ENCODE results near the gene MCRS1. TPM values are rescaled to one million over a fixed set of nuclear protein-coding genes. Genes with fewer than 3 reads are reported as not detected.
A peak's percentile ranks its signal among the peaks of the same experiment; 100 is the strongest.
"Not testable (repeated sequence)": the region's sequence is repeated elsewhere in the genome, so short reads cannot be mapped to it uniquely, and the experiment has no call there.

Gene MCRS1
- 10 to 100 TPM; 26.5 to 42.7 (median 38.3) TPM for polyA plus RNA-seq

- no peak within 1 kb of the TSS for H3K27ac ChIP-seq (ENCODE audit: low read depth, low read length)
- 0% methylated on average over 54 of the region's 54 CpGs for WGBS, 3 donors
These were observed at the start of gene MCRS1 for GRCh38 chr12:49567611-49568441. MCRS1 (minus strand) TSS chr12:49568142; CDS start chr12:49566731, 1,411 bp downstream.

- WGBS, 3 donors = 66 to 75% (median 71%) methylated on average over 5 of the region's 5 CpGs
These were observed 48.7 kb upstream of the MCRS1 start for GRCh38 chr12:49616533-49617219.

GRCh38 chr12:49615725-49616124 is 47.8 kb upstream of the MCRS1 start:
- WGBS, 3 donors = 92 to 99% (median 94%) methylated on average over 4 to 7 of the region's 7 CpGs

More at GRCh38 chr12:49616533-49617219, 48.7 kb upstream of the MCRS1 start:
- H3K27ac ChIP-seq (ENCODE audit: low read depth, low read length) = no peak overlapping the region

GRCh38 chr12:49612210-49612609 is 44.3 kb upstream of the MCRS1 start:
- H3K27ac ChIP-seq (ENCODE audit: low read depth, low read length) = no peak overlapping the region

More at GRCh38 chr12:49615725-49616124, 47.8 kb upstream of the MCRS1 start:
- no peak overlapping the region for H3K27ac ChIP-seq (ENCODE audit: low read depth, low read length)

GRCh38 chr12:49610785-49611184 is 42.8 kb upstream of the MCRS1 start:
- not testable (repeated sequence) for H3K27ac ChIP-seq (ENCODE audit: low read depth, low read length)
- 95 to 99% (median 97%) methylated on average over 4 of the region's 4 CpGs for WGBS, 3 donors

GRCh38 chr12:49609875-49610154 is 41.9 kb upstream of the MCRS1 start:
- 76 to 85% (median 82%) methylated on average over 1 of the region's 1 CpG for WGBS, 3 donors

GRCh38 chr12:49609059-49609874 is 41.3 kb upstream of the MCRS1 start:
- H3K27ac ChIP-seq (ENCODE audit: low read depth, low read length) = no peak overlapping the region
- 91 to 97% (median 96%) methylated on average over 2 of the region's 2 CpGs for WGBS, 3 donors

More at GRCh38 chr12:49609875-49610154, 41.9 kb upstream of the MCRS1 start:
- no peak overlapping the region for H3K27ac ChIP-seq (ENCODE audit: low read depth, low read length)

GRCh38 chr12:49605539-49605938 is 37.6 kb upstream of the MCRS1 start, which contains the start of gene FAM186B:
FAM186B (minus strand) TSS chr12:49605639; CDS start chr12:49605477, 162 bp downstream.
- H3K27ac ChIP-seq (ENCODE audit: low read depth, low read length) = not testable (repeated sequence)
- WGBS, 3 donors = 90 to 100% (median 92%) methylated on average over 4 of the region's 4 CpGs

GRCh38 chr12:49604856-49605255 is 36.9 kb upstream of the MCRS1 start:
- no peak overlapping the region for H3K27ac ChIP-seq (ENCODE audit: low read depth, low read length)
- 50 to 59% (median 58%) methylated on average over 5 of the region's 5 CpGs for WGBS, 3 donors

GRCh38 chr12:49603721-49604120 is 35.8 kb upstream of the MCRS1 start:
- no peak overlapping the region for H3K27ac ChIP-seq (ENCODE audit: low read depth, low read length)
- 78 to 86% (median 78%) methylated on average over 1 of the region's 1 CpG for WGBS, 3 donors

GRCh38 chr12:49599961-49600360 is 32.0 kb upstream of the MCRS1 start:
- H3K27ac ChIP-seq (ENCODE audit: low read depth, low read length) = no peak overlapping the region
- 94 to 95% (median 94%) methylated on average over 8 of the region's 8 CpGs for whole genome bisulfite sequencing, 3 donors

GRCh38 chr12:49598527-49598926 is 30.6 kb upstream of the MCRS1 start:
- WGBS, 3 donors = 78 to 88% (median 86%) methylated on average over 10 of the region's 10 CpGs
- no peak overlapping the region for H3K27ac ChIP-seq (ENCODE audit: low read depth, low read length)

- H3K27ac ChIP-seq (ENCODE audit: low read depth, low read length) = no peak overlapping the region
- WGBS, 3 donors = 72 to 84% (median 75%) methylated on average over 4 of the region's 4 CpGs
These were observed 21.0 kb upstream of the MCRS1 start for GRCh38 chr12:49588721-49589516.

- WGBS, 3 donors = 83 to 88% (median 85%) methylated on average over 7 of the region's 7 CpGs
- H3K27ac ChIP-seq (ENCODE audit: low read depth, low read length) = no peak overlapping the region
These were observed 20.3 kb upstream of the MCRS1 start for GRCh38 chr12:49588281-49588680.

- peak overlapping the region; percentile 4 for H3K27ac ChIP-seq (ENCODE audit: low read depth, low read length)
- WGBS, 3 donors = 86 to 91% (median 88%) methylated on average over 11 of the region's 11 CpGs
These were observed 19.4 kb upstream of the MCRS1 start for GRCh38 chr12:49587174-49587908.

- 77 to 84% (median 82%) methylated on average over 16 of the region's 16 CpGs for WGBS, 3 donors
- H3K27ac ChIP-seq (ENCODE audit: low read depth, low read length) = no peak overlapping the region
These were observed 17.8 kb upstream of the MCRS1 start for GRCh38 chr12:49585477-49586459.
